Measurements from ENCODE around the gene MECP2.
"Not testable (repeated sequence)": the region's sequence is repeated elsewhere in the genome, so short reads cannot be mapped to it uniquely, and the experiment has no call there.

Gene MECP2

DNA sequence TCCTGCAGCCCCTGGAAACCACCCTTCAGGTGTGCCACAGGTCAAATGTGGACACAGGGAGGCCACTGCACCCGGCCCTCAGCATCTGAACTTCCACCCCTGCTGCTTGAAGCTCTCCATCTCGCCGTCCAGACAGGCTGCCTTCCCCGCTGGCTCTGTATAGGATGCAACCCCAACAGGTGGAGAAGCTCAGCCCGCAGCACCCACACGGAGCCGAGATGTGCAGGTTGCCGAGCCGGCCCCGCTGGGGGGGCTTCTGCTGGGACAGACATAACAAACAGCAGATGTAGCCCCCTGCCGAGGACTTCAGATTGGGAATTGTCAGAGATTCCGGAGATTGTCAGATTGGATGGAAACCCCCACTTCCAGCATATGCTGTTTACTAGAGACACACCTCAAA lies 104.4 kb downstream of the MECP2 start:
- no peak for DNase-seq (ENCODE audit: low read depth in 2 of 2)

DNA sequence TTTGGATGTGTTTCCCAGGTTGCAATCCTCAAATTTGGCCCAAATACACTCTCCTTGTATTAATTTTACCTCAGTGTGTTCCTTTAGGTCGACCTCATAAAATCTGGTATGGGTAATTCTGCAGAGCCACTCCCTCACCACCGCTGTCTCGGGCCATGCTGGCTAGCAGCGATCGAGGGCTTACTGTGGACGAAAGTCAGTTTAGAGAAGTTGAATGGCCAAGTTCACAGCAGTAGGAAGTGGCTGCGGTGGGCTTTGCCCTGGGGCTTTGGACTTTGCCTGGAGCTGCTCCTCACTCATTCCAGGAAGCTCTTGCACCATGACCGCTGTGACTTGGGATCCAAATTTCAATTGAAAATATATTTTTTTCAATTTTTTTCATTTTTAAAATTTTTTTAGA lies 105.3 kb downstream of the MECP2 start:
- no peak for DNase-seq (ENCODE audit: low read depth in 2 of 2)

DNA sequence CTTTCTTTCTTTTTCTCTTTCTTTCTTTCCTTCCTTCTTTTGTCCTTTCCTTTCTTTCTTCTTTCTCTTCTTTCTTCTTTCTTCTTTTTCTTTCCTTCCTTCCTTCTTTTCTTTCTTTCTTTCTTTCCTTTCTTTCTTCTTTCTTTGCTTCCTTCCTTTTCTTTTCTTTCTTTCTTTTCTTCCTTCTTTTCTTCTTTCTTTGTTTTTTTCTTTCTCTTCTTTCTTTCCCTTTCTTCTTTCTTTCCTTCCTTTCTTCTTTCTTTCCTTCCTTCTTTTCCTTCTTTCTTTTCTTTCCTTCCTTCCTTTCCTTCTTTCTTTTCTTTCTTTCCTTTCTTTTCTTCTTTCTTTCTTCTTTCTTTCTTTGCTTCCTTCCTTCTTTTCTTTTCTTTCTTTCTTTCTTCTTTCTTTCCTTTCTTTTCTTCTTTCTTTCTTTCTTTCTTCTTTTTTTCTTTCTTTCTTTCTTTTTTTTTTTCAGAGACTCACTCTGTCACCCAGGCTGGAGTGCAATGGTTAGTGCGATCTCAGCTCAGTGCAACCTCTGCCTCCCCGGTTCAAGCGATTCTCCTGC lies 106.4 kb downstream of the MECP2 start:
- DNase-seq (ENCODE audit: low read depth in 2 of 2), result no peak

DNA sequence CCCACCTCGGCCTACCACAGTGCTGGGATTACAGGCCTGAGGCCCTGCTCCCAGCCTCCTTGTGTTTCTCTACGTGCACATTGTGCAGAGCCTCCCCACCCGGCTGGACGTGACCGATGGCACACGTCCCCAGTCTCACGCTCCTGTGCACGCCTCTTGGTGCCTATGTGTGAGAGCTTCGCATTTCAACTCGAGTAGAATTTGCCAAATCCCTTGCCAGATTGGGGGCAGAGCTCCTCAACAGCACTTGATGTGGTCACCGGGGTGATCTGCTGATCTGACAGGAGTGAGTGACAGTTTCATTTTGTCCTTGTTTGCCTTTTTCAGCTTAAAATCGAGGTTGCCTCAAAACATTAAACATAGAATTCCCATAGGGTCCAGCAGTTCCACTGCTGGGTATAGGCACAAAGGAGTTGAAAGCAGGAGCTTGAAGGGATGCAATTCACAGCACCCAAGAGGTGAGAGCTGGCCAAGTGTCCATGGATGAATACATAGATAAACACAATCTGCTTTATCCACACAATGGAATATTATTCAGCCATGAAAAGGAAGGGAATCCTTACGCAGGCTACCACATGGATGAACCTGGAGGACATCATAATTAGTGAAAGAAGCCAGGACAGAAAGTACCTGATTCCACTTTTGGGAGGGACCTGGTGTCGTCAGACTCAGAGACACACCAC lies 107.4 kb downstream of the MECP2 start:
- no peak for DNase-seq (ENCODE audit: low read depth in 2 of 2)

DNA sequence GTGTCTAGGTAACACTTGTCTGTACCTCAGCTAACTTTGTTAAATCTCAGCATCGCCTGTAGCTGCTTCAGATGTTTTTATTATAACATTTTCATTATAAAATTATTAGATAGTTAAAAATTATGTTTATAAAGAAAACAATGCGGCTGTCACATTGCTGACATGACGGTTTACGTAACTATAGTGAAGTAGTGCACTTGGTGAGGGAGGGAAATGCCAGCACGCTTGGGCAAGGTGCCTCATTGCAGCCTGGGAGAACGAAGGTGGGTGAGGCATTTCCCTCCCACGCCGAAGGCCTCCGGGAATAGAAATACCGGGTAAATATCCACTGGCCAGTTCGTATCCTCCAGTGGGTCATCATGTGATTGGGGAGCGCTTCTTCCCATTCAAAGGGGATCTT lies 109.0 kb downstream of the MECP2 start:
- no peak for DNase-seq (ENCODE audit: low read depth in 2 of 2)

DNA sequence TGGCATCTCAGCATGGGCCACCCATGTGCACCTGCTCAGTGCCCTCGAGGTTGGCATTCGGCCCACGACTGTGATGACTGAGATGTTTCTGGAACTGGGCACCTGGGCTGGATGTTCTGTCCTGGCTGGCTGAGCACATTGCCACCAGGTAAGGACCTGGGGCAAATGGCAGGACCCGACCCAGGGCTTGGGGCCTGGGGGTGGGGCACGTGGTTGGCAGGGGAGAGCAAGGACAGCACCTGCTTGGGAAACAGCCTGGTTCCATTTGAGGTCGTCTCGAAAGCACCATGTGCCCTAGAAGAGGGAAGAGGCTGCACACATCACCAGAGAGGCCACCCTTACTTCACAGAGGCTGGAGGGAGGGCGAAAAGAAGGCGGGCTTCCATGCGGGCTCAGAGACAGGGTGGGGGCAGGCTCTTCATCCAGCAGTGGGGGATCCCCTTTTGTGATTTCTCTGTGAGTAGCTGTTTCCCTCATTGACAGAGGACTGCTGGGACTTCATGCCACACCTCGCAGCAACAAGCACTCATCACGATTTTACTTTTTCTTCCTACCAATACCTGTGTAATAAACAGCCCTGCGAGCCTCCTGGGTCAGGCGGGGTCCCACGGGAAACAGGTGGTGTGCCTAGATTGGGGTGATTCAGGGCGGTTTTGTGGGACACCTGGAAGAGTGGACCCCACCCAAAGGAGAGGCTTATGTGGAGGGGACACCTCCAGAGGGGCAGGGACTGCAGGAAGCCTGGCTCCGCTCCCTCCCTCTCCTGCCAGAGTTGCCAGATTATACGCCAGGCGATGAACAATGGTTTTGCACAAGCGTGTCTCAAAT lies 113.0 kb downstream of the MECP2 start:
- DNase-seq (ENCODE audit: low read depth in 2 of 2), result no peak

DNA sequence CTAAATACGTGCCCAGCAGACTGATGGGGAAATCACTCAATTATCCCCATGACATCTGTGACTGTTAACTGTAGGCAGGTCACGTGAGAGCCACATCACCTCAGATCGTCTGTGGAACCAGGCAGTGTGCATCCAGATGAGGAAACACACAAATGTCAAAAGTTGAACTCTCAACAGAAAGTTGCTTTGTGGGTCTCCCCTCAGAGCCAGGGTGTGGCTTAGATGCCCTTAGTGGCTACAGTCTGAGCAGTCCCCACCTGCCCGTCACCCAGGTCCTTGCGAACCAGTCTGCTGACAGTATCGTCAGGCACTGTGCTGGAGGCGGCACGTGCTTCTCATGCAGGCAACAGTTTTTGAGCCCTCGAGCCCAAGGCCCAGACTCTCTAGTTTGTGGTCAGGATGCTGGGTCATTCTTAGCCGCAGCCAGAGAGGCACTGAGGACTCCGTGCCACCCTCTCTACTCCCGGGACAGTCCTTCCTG lies 114.2 kb downstream of the MECP2 start:
- no peak for DNase-seq (ENCODE audit: low read depth in 2 of 2)

DNA sequence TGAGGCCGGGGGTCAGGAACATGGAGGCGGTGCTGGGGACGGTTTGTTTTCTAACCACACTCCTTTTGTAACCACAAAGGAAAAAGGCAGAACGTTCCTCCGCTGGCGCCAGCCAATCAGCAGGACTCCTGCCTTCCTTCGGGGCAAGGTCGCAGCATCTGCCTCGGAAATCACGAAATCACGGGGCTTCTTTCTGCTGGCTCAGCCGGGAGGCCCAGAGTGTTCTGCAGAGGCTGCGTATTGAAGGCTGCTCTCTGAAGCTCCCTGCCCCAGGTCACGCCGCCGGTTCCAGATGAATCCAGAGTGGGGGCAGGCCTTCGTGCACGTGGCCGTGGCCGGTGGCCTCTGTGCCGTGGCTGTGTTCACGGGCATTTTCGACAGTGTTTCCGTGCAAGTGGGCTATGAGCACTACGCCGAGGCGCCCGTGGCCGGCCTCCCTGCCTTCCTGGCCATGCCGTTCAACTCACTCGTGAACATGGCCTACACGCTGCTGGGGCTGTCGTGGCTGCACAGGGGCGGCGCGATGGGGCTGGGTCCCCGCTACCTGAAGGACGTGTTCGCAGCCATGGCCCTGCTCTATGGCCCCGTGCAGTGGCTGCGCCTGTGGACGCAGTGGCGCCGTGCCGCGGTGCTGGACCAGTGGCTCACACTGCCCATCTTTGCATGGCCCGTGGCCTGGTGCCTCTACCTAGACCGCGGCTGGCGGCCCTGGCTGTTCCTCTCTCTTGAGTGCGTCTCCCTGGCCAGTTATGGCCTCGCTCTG lies 115.6 kb downstream of the MECP2 start:
- DNase-seq (ENCODE audit: low read depth in 2 of 2), result peak in 1 of 2 donors; percentile 31

DNA sequence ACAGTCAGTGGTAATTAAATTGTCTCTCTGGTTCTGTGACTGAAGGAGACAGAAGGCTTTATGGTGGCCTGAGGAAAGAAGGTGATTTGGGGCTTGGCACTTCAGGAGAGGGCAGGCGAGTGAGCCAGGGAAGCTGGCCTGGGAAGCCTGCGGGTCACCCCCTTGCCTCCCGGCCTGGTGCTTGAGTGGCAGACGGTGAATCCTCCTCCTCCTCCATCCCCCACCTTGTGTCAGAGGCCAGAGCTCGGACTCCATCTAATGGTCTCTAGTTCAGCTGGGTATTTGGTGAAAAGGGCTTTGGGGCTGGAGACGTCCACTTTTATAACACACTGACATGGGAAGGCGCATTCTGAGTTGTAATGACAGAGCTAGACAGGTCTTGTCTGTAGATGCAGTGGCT lies 116.3 kb downstream of the MECP2 start:
- no peak for DNase-seq (ENCODE audit: low read depth in 2 of 2)

DNA sequence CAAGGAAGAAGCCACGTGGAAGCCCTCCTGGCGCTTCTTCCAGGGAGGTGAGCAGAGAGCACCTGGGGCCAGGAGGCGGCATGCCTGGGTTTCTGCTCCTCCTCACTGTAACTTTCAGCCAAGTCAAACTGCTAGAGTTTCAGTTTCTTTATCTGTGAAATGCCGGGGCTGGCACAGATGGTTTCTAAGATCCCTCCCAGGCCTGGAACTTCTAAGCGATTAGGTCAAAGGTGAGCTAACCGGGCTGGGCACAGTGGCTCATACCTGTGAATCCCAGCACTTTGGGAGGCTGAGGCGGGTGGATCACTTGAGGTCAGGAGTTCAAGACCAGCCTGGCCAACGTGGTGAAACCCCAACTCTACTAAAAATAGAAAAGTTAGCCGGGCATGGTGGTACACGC lies 117.1 kb downstream of the MECP2 start:
- not testable (repeated sequence) for DNase-seq (ENCODE audit: low read depth in 2 of 2)

DNA sequence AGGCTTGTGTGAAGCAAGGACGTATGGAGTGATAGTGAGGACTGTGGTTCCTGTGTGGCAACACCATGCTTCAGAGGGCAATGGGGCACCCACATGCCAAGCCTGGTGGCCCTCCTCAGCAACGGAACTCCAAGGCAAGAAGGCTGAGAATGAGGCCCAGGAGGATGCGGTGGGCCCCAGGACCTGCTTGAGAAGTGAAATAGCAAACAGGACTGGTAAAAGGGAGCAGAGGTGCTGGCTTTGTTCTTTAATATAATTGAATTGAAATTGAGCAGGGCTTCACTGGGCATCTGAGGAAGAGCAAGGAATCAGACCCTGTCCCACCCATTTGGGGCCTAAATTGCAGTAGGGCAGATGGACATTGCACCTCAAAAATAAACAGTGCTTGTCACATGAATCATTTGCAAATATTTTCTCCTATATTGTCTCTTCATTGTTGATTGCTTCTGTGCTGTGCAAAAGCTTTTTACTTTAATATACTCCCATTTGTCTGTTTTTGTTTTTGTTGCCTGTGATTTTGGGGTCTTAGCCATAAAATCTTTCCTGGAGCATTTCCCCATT lies 122.7 kb downstream of the MECP2 start:
- no peak for DNase-seq (ENCODE audit: low read depth in 2 of 2)

DNA sequence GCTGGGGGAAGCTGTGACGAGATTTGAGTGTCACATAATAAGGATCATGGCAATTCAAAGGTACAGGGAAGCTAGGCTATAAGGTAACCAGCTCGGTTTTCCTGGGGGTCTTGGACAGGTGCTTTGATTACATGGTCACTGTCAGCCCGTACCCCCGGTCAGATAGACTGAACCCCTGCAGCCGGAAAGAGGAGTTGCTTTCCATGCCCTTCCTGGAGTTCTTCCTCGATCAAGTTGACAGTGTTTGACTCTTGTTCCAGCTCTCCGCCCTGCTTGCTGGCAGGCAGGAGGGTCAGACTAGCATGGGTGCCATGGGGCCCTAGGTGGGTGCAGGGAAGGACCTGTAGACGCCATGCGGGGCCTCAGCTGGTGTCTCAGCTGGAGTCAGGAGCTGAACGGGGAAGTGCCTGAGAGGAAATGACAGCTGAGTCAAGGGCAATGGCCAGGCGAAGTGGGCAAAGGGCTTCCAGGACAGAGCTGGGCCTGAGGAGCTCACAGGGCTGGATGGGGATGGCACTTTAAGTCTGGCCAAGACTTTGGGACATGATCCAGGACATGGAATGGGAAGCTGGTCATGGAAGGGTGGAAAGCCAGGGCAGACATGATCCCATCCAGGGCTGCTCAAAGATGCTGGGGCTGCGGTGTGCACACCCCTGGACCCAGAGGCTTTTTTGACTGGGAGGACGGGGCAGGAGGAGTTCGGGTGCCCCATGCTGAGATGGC lies 123.4 kb downstream of the MECP2 start:
- DNase-seq (ENCODE audit: low read depth in 2 of 2), result no peak

DNA sequence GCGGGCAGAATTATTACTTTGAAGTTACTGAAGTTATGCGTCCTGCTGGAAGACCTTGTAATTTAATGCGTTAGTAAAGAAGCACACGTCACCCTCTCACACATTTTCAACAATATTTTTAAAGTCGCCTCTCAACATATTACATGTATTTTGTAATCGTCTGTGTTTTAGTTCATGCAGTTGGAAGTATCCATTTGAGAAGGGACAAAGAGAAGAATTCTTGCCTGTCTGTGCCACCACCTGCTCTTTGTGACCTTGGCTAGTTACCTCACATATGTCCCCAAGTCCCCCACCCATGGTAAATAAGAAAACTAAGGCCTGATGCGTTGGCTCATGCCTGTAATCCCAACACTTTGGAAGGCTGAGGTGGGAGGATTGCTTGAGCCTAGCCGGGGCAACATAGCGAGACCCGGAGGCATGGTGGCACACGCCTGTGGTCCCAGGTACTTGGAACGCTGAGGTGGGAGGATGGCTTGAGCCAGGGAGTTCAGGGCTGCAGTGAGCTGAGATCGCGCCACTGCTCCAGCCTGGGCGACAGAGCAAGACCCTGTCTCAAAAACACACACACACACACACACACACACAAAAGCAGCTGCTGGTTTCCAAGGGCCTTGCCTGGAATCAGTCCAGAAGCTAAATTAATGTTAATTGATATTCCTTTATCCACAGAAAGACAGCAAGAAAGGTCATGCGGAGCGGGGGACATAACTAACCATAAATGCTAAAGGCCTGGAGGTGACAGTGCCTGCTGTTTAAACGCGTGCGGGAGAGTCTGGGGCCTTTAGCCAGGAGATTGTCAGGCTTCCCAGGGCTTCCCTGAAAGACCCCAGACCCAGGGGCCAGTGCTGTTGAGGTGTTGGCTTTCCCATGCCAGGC lies 124.2 kb downstream of the MECP2 start:
- no peak for DNase-seq (ENCODE audit: low read depth in 2 of 2)

DNA sequence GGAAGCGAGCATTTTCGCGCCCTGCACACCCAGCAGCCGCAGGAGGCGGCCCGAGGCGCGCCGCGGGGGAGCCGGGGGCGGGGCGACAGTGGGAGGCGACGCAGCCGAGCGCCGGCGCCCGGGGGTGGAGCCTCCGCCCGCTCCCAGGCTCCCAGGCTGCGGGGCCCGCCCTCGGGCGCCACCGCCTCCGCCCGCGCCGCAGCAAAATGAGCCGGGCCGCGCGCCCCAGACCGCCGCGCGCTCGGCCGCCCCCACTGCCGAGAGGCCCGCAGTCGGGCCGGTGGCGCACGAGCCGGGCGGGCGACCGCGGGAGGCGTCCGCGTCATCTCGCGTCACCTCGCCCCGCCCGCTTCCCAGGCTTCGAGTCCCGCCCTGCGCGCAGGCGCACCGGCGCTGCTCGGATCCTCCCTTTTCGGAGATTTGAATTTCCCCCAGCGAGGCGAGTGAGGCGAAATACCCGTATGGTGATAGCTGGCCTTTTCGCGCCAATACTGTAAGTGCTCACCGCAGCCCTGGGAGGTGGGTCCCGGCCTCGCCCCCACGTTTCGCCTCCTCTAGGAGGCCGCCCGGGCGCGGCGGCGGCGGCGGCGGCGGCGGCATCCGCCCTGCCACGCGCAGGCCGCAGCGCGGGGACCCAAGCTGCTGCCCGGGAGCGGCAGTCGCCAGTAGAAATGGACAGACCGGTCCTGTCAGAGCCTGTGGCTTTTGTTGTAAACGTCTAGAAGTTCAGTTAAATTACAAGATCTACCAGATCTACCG lies 125.0 kb downstream of the MECP2 start, which contains the start of gene TMEM187:
TMEM187 (plus strand) TSS at position 387 of the 759 bp plus-strand sequence. CDS start 9,309 bp downstream, outside the sequence.
- DNase-seq (ENCODE audit: low read depth in 2 of 2), result peak; percentile 72 to 76

Data from stimulated activated CD8-positive, alpha-beta memory T cell treated with anti-CD3 and anti-CD28 coated beads, Interleukin-2, amount 100 ng/mL, for 1 hour (primary cell).